Stomach (tissue), 9 donors: Measurements from ENCODE around the gene TMPRSS7. TPM values are rescaled to one million over a fixed set of nuclear protein-coding genes. Genes with fewer than 3 reads are reported as not detected.

Experiments used
- DNase-seq, 2 donors: peaks; one replicate each; pipeline versions ENCODE4 v3.0.0 to v3.0.0-alpha.2; 2013 to 2019
- H3K27ac ChIP-seq, 5 donors: fragments of 200-600 bp in 4 of 5; sonication (generic) in 4 of 5; one replicate each; pipeline ENCODE4 v1.5.1; 2013 to 2019; ENCODE audit warnings: mild to moderate bottlenecking in 1 of 5, moderate library complexity in 1 of 5
- H3K27me3 ChIP-seq, 3 donors: fragments of 200-600 bp; sonication (generic); one replicate each; pipeline ENCODE4 v1.5.1; 2017 to 2019; ENCODE audit warnings: mixed run types in 1 of 3
- H3K36me3 ChIP-seq, 4 donors: fragments of 200-600 bp; sonication (generic); 1 replicate in 3 of 4; 2 replicates in 1 of 4; pipeline ENCODE4 v1.5.1; 2016 to 2019
- H3K4me1 ChIP-seq, 4 donors: fragments of 200-600 bp; sonication (generic); one replicate each; pipeline ENCODE4 v1.5.1; 2016 to 2019
- H3K4me3 ChIP-seq, 4 donors: fragments of 200-600 bp; sonication (generic) in 3 of 4; one replicate each; pipeline ENCODE4 v1.5.1; 2016 to 2019; ENCODE audit warnings: mild to moderate bottlenecking in 1 of 4
- H3K9me3 ChIP-seq, 4 donors: fragments of 200-600 bp; sonication (generic); one replicate each; pipeline ENCODE4 v1.5.1; 2016 to 2019
- EP300 ChIP-seq: sonication (generic); formaldehyde crosslinking; IDR thresholded peaks from one replicate; pipeline ENCODE4 v1.6.1; 2017; ENCODE audit warnings: antibody characterized with exemption
- POLR2A ChIP-seq, 4 donors: fragments of 450-650 bp; IDR thresholded peaks; one replicate each; pipeline ENCODE4 v1.6.1; 2016; ENCODE audit warnings: antibody characterized with exemption in 4 of 4, control low read depth in 2 of 4, mild to moderate bottlenecking in 1 of 4, moderate library complexity in 1 of 4
- POLR2AphosphoS5 ChIP-seq, 3 donors: sonication (generic); formaldehyde crosslinking; IDR thresholded peaks; one replicate each; pipeline ENCODE4 v1.6.1; 2016; ENCODE audit warnings: antibody characterized with exemption in 3 of 3
- WGBS, 5 donors: extraction: QIAGEN DNeasy Blood & Tissue Kit in 3 of 5; methylation state at CpG; one replicate each; pipeline versions ENCODE4 v1.1.5 to v1.1.7; 2013 to 2018; 5-methylcytosine and 5-hydroxymethylcytosine counted together
- intact Hi-C: fragments of 100-400 bp; cut with DNase I; formaldehyde crosslinking; loops from one replicate; pipeline ENCODE4 v1.15.1; 2023; ENCODE audit warnings: low total_unique reads
- polyA plus RNA-seq, 3 donors: library from polyadenylated mRNA; stranded (reverse); fragments of 200-250 nt; gene quantifications; one replicate each; pipeline ENCODE4 v1.2.3, GENCODE V29; 2013
- total RNA-seq, 5 donors: library from RNA; depleted of rRNA; stranded (reverse); fragments of >200 nt; gene quantifications; one replicate each; pipeline versions ENCODE4 v1.1.0 to v1.2.3, GENCODE V29; 2014 to 2016
- TF ChIP-seq, protein P1 (sequence below), 7 experiments: fragments of 450-650 bp in 4 of 7; fragments of 200-600 bp in 3 of 7; sonication (generic) in 3 of 7; IDR thresholded peaks; one replicate each; pipeline ENCODE4 v1.5.1; 2016 to 2019; ENCODE audit warnings: antibody characterized with exemption in 7 of 7, control low read depth in 2 of 7, mild to moderate bottlenecking in 1 of 7
- donor health status: healthy with polysubstance abuse.
- donor health status: Bipolar disorder and iron deficiency.
- donor health status: healthy.

TMPRSS7 gene
- total and polyA plus RNA-seq, 8 donors = 0.08 to 0.45 (median 0.12) TPM; not detected in 5

DNA sequence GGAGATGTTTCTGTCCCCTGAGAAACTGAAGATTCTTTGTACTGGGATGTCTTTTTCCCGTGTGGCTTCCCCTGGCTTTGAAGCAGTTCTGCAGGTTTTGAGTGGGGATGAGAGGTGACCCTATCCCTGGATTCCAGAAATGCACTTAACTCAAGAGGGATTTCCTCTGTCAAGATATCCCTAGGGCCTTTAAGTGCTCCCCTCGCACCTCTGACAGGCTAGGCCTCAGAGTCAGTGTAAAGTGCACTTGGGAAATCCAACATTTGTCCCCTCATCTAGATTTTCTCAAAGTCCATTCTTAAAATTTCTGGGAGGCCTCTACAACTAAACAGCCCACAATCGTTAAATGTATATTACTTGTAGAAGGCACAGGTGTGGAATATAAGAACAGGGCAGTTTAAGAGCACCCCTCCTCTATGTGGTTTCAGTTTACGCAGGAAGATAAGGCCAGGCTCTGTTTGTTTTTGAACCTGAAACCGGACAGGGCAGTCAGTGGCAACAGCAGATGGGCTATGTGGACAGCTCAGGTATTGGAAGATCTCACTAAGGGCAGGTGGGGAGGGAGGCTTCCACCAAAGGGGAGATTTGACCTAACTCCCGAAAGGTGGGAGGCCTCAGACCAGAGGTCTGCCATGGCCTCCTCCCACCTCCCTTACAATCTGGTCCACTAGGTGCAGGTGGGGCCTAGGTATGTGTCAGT, 56.5 kb downstream of the TMPRSS7 start:
- WGBS, 5 donors = 35 to 56% (median 41%) methylated on average over 6 of the region's 6 CpGs

GRCh38 chr3:112092496-112093179, 58.1 kb downstream of the TMPRSS7 start:
- 19 to 40% (median 34%) methylated on average over 6 of the region's 6 CpGs for WGBS, 5 donors
- H3K36me3 ChIP-seq = peaks cover 0 to 4% (median 0%) of the 10 kb centered on the region in 4 donors
- intact Hi-C loops = no loop called here
- no peaks in the 10 kb centered on the region for H3K27me3 ChIP-seq
- peak in 1 of 2 donors; percentile 58 for DNase-seq
- TF ChIP-seq, protein P1, sequence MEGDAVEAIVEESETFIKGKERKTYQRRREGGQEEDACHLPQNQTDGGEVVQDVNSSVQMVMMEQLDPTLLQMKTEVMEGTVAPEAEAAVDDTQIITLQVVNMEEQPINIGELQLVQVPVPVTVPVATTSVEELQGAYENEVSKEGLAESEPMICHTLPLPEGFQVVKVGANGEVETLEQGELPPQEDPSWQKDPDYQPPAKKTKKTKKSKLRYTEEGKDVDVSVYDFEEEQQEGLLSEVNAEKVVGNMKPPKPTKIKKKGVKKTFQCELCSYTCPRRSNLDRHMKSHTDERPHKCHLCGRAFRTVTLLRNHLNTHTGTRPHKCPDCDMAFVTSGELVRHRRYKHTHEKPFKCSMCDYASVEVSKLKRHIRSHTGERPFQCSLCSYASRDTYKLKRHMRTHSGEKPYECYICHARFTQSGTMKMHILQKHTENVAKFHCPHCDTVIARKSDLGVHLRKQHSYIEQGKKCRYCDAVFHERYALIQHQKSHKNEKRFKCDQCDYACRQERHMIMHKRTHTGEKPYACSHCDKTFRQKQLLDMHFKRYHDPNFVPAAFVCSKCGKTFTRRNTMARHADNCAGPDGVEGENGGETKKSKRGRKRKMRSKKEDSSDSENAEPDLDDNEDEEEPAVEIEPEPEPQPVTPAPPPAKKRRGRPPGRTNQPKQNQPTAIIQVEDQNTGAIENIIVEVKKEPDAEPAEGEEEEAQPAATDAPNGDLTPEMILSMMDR (IDR thresholded peaks at IDR 0.05) = no peak
- TF ChIP-seq POLR2AphosphoS5 (IDR thresholded peaks at IDR 0.05) (no peak), POLR2A (IDR thresholded peaks at IDR 0.05) (no peak), EP300 (no peak)
- H3K4me3 ChIP-seq = peak overlapping the region in 1 of 4 donors; percentile 8
- H3K27ac ChIP-seq = peak overlapping the region; percentile 59 to 81 (median 76)
- peaks cover 7 to 46% (median 37%) of the 10 kb centered on the region in 4 donors for H3K4me1 ChIP-seq
- H3K9me3 ChIP-seq = no peaks in the 10 kb centered on the region

More for the DNA sequence above, 56.5 kb downstream of the TMPRSS7 start:
- peaks cover 7 to 53% (median 47%) of the 10 kb centered on the region in 4 donors for H3K4me1 ChIP-seq
- TF ChIP-seq POLR2A (IDR thresholded peaks at IDR 0.05) = no peak
- TF ChIP-seq POLR2AphosphoS5 (IDR thresholded peaks at IDR 0.05) = no peak
- TF ChIP-seq, protein P1 (IDR thresholded peaks at IDR 0.05) = no peak
- TF ChIP-seq EP300 = no peak
- no peaks in the 10 kb centered on the region for H3K9me3 ChIP-seq
- peaks cover 0 to 4% (median 0%) of the 10 kb centered on the region in 4 donors for H3K36me3 ChIP-seq
- H3K27me3 ChIP-seq = peaks cover 0 to 7% (median 0%) of the 10 kb centered on the region in 3 donors
- peak overlapping the region; percentile 52 to 78 (median 71) for H3K27ac ChIP-seq
- peak; percentile 44 to 76 for DNase-seq
- intact Hi-C loops = no loop called here
- no peak overlapping the region for H3K4me3 ChIP-seq

DNA sequence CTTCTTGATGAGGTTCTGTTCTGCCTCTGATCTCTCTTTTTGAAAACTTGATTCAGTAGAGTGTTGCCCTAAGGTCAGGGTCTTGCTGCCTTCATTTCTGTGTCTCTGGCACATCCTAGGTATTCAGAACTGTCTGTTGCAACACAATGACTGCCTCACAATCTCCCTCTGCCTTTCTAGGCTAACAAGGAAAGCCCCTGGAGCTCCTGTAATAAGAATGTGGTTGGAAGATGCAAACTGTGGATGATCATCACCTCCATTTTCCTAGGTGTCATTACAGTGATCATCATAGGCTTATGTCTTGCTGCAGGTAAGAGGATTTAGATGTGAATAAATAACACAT, 58.6 kb downstream of the TMPRSS7 start:
- H3K27ac ChIP-seq = peak overlapping the region; percentile 59 to 81 (median 76)
- peak overlapping the region in 1 of 4 donors; percentile 8 for H3K4me3 ChIP-seq
- peaks cover 0 to 4% (median 0%) of the 10 kb centered on the region in 4 donors for H3K36me3 ChIP-seq

DNA sequence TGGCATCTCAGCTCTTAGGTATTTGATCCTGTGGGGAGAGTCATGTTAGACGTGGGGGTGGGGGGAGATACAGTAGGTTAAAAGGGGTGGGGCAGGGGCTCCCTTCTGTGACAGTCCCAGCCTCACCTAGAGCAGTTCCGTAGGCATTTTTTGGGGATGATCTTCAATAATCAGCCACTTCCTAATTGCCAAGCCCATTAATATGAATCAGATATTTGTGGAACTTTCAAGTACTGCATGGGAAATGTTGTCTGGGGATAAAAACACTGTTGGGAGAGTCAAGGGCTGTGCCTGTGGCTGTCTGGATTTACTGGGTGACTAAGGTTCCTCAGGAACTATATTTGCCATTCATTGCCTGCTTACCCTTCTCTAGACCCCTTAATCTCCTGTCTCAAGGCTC, 61.2 kb downstream of the TMPRSS7 start:
- DNase-seq = no peak
- Histone ChIP-seq H3K4me3 (no peak overlapping the region), H3K27me3 (no peaks in the 10 kb centered on the region), H3K36me3 (peaks cover 0 to 4% (median 0%) of the 10 kb centered on the region in 4 donors), H3K4me1 (peaks cover 3 to 35% (median 22%) of the 10 kb centered on the region in 4 donors), H3K9me3 (no peaks in the 10 kb centered on the region), H3K27ac (no peak overlapping the region)
- TF ChIP-seq POLR2AphosphoS5 (IDR thresholded peaks at IDR 0.05) = no peak
- TF ChIP-seq, protein P1 (IDR thresholded peaks at IDR 0.05) = no peak
- TF ChIP-seq EP300 = no peak
- no peak for TF ChIP-seq POLR2A (IDR thresholded peaks at IDR 0.05)
- WGBS, 5 donors = 17 to 54% (median 53%) methylated on average over 2 of the region's 2 CpGs
- intact Hi-C loops = no loop called here

More for the DNA sequence above, 58.6 kb downstream of the TMPRSS7 start:
- H3K9me3 ChIP-seq = no peaks in the 10 kb centered on the region
- TF ChIP-seq POLR2A (IDR thresholded peaks at IDR 0.05) = no peak
- TF ChIP-seq, protein P1 (IDR thresholded peaks at IDR 0.05) = no peak
- TF ChIP-seq POLR2AphosphoS5 (IDR thresholded peaks at IDR 0.05) = no peak
- TF ChIP-seq EP300 = no peak
- intact Hi-C loops = no loop called here
- H3K27me3 ChIP-seq = no peaks in the 10 kb centered on the region
- no peak for DNase-seq
- peaks cover 7 to 51% (median 37%) of the 10 kb centered on the region in 4 donors for H3K4me1 ChIP-seq
